VCaP (cell line): ENCODE data around the gene ACER3.

Experiments used
- H3K27ac ChIP-seq: fragments of 450-650 bp; 2 replicates; pipeline ENCODE4 v1.5.1; 2017
- CTCF ChIP-seq: fragments of 450-650 bp; conservative IDR thresholded peaks from 2 replicates; pipeline ENCODE4 v1.5.1; 2017; ENCODE audit warnings: mild to moderate bottlenecking, moderate library complexity

Gene ACER3

GRCh38 chr11:76977791-76978190 lies 117.1 kb downstream of the ACER3 start:
- H3K27ac ChIP-seq, result no peak overlapping the region
- no peak for TF ChIP-seq CTCF

DNA sequence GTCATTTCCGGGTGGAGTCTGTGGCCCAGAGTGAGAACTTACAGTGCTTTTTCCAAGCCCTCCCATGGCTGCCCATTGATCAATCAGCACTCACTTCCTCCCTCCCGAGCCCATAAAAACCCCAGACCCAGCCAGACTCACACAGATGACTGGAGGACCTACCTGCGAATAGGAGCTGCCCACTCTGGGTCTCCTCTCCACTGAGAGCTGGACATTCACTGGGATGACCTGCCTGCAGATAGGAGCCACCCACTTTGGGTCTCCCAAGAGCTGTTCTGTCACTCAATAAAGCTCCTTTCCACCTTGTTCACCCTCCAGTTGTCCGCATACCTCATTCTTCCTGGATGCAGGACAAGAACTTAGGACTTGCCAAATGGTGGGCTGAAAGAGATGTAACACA lies 117.5 kb downstream of the ACER3 start:
- peak overlapping the region; percentile 31; the same call in 1 of the 2 replicates for H3K27ac ChIP-seq
- no peak for TF ChIP-seq CTCF

GRCh38 chr11:76978818-76979217 lies 118.1 kb downstream of the ACER3 start:
- TF ChIP-seq CTCF, result no peak
- H3K27ac ChIP-seq, result peak overlapping the region; percentile 31

- peak overlapping the region; percentile 31; the same call in 1 of the 2 replicates for H3K27ac ChIP-seq
- TF ChIP-seq CTCF, result no peak
Observed at GRCh38 chr11:76980196-76980595, 119.5 kb downstream of the ACER3 start.

DNA sequence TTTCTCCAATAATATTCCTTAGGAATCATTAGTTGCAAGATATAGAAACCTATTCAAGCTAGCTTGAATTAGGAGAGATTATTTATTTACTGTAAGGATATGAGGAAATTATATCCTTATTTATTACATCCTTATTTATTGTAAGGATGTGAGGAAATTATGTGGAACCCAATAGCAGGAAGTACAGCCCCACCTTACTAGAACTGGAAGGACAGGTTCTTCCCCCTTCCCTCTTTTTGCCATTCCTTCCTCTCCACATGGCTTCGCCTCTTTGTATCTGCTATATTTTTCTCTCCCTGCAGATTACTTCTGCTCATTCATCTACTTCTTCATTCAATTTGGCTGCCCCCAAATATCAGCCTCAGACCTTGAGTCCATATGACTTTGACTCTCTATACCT lies 124.0 kb downstream of the ACER3 start:
- TF ChIP-seq CTCF, result no peak
- H3K27ac ChIP-seq, result peak overlapping the region; percentile 41

- no peak for TF ChIP-seq CTCF
- no peak overlapping the region for H3K27ac ChIP-seq
Observed at GRCh38 chr11:76987203-76987602, 126.5 kb downstream of the ACER3 start.

DNA sequence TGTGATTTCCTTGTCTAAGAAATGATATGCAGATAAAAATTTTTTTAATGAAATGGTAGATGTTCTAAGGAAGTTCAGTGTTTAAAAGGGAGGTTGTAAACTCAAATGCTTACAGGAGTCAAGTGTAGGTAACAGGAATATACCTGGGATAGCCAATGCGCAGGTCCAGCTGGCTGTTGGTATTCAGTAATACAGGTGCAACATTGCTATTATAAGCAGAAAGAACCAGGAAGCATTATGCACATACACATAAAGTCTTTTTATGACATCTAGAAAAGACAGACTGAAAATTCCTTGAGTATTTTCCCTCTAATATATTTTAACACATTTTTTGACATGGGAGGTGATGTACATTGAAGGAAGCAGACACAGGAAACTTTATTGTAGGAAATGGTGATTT lies 129.9 kb downstream of the ACER3 start:
- H3K27ac ChIP-seq, result peak overlapping the region; percentile 22
- TF ChIP-seq CTCF, result no peak
